Measurements from ENCODE around the gene LHPP.

The LHPP gene

DNA sequence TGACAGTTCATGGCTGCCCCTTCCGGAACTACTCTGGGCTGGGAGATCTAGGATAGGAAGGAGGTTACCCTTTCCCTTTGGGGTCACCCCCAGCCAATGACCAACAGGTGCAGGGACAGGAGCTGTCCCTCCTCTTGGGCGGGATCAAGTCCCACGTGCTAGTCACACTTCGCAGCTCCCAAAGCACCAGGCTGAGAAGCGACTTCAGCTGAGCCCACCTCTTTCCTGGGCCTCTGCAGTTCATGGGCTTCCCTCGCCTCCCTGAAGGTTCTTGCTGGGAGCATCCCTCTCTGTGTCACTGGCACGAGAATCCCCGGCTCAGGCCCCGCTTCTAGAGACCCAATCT lies 167.0 kb downstream of the LHPP start:
- Mint-ChIP-seq H3K9me3 (no peaks in the 10 kb centered on the region), H3K27me3 (no peaks in the 10 kb centered on the region), H3K36me3 (ENCODE audit: insufficient read depth) (peaks cover 23% of the 10 kb centered on the region), H3K27ac (peak overlapping the region in 1 of 2 donors; percentile 97), H3K4me3 (no peak overlapping the region), H3K4me1 (ENCODE audit: low read depth in 2 of 2) (peaks cover 59 to 82% of the 10 kb centered on the region in 2 donors)
- DNase-seq (no peak), ATAC-seq (replicated peaks) (no peak)

DNA sequence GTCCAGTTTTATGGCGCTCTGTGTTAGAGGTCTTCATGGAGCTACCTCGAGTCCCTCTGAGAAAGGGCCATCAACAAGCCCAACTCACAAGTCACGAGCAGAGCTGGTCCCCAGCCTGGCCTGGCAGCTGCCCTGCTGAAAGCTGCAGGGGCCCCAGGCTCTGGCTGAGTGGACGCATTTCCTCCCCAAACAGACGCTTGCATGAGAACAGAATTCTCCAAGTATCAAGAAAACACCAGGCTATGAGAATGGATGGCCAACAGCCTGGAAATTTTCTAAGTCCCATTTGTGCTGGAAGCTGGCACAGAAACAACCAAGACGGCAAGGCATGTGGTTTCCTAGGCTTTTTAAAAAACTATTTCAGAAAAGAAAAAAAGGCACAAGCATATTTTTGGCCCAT lies 167.8 kb downstream of the LHPP start:
- Mint-ChIP-seq H3K27ac (peak overlapping the region; percentile 94 to 97), H3K4me3 (peak overlapping the region; percentile 28 to 61), H3K27me3 (no peaks in the 10 kb centered on the region), H3K4me1 (ENCODE audit: low read depth in 2 of 2) (peaks cover 62 to 79% of the 10 kb centered on the region in 2 donors), H3K9me3 (no peaks in the 10 kb centered on the region), H3K36me3 (ENCODE audit: insufficient read depth) (peaks cover 17% of the 10 kb centered on the region)
- ATAC-seq (replicated peaks), result no peak
- no peak for DNase-seq

DNA sequence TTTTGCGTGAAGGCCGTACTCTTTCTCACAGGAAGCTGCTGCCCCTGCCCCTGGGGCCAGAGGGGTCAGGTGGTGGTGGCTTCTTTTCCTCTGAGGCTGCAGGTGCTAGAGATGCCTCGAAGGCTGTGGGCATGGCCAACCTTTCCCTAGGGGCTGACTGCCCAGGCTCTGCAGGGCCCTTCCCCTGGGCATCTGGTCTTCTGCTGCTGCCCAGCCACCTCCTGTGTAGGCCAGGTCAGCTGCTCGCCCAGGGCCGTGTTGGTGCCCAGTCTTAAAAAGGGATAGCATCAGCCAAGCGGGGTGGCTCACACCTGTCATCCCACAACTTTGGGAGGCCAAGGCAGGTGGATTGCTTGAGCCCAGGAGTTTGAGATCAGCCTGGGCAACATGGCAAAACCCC lies 168.2 kb downstream of the LHPP start:
- Mint-ChIP-seq H3K27me3 (no peaks in the 10 kb centered on the region), H3K9me3 (no peaks in the 10 kb centered on the region), H3K4me1 (ENCODE audit: low read depth in 2 of 2) (peaks cover 62 to 78% of the 10 kb centered on the region in 2 donors), H3K27ac (peak overlapping the region; percentile 94 to 97), H3K36me3 (ENCODE audit: insufficient read depth) (peaks cover 17% of the 10 kb centered on the region), H3K4me3 (peak overlapping the region in 1 of 2 donors; percentile 28)
- DNase-seq, result no peak
- ATAC-seq (replicated peaks), result no peak

DNA sequence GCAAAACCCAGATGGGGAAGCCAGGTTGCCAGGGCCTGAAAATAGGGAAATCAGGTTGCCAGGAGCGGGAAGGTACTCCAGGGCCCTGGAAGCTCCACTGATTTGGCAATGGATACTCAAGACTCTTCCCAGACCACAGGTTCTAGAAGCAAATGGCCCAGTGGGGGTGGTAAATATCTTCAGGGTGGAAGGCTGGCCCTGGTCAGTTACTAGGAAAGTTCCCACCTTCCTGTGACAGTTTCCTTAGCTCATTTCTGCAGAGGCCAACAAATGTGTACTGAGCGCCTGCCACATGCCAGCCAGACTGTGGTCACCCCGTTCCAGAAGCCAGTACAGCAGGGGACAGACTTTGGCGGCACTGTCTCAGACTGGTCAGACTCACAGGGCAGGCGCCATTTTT lies 168.9 kb downstream of the LHPP start:
- Mint-ChIP-seq H3K36me3 (ENCODE audit: insufficient read depth) (peaks cover 14% of the 10 kb centered on the region), H3K9me3 (no peaks in the 10 kb centered on the region), H3K27ac (peak overlapping the region; percentile 94 to 97), H3K27me3 (no peaks in the 10 kb centered on the region), H3K4me3 (peak overlapping the region in 1 of 2 donors; percentile 25), H3K4me1 (ENCODE audit: low read depth in 2 of 2) (peaks cover 61 to 73% of the 10 kb centered on the region in 2 donors)
- ATAC-seq (replicated peaks) (no peak), DNase-seq (no peak)

DNA sequence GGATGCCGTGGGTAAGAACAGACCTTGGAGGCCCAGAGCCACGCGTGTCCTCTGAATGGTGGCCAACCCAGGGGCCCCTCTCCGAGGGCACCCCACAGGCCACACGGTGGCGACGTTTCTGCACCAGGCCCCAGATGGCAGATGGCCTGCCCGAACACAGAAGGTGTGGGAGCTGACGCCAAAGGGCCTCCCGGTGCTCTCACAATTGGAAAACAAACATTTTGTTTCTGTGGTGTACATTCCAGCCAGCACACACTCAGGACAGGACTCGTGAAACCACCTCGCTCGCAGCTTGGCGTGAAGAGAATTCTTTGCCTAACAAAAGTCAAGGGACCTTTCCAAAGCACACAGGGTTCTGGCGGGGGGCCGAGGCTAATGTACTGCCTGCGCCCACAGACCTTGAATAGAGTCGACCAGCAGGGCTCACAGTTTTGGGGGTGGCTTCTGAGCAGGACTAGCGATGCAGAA lies 170.5 kb downstream of the LHPP start:
- Mint-ChIP-seq H3K36me3 (ENCODE audit: insufficient read depth) (peaks cover 17% of the 10 kb centered on the region), H3K4me3 (peak overlapping the region; percentile 41 to 45), H3K27ac (peak overlapping the region; percentile 94 to 97), H3K9me3 (no peaks in the 10 kb centered on the region), H3K27me3 (no peaks in the 10 kb centered on the region), H3K4me1 (ENCODE audit: low read depth in 2 of 2) (peaks cover 68 to 69% of the 10 kb centered on the region in 2 donors)
- peak; percentile 41 for ATAC-seq (replicated peaks)
- peak in 2 of 3 experiments; percentile 37 to 40 for DNase-seq

DNA sequence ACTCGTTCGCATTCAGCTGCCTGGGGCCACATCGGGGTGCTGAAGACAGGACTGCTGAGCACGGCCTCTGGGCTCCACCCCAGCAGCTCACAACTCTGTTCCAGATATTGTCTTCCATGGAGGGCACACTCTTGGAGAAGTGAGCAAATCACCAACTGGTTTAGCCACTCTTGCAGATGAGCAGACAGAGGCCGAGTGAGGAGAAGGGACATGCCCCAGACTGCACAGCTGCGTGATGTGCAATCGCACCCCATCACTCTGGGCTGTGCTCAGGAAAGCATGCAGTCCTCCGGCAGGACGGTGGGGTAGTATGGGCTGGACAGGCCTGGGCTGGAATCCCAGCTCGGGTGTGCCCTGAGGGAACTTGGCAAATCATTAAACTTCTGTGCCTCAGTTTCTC lies 170.9 kb downstream of the LHPP start:
- Mint-ChIP-seq H3K4me3 (peak overlapping the region in 1 of 2 donors; percentile 41), H3K36me3 (ENCODE audit: insufficient read depth) (peaks cover 18% of the 10 kb centered on the region), H3K27ac (peak overlapping the region; percentile 94 to 97), H3K27me3 (no peaks in the 10 kb centered on the region), H3K4me1 (ENCODE audit: low read depth in 2 of 2) (peaks cover 68 to 69% of the 10 kb centered on the region in 2 donors), H3K9me3 (no peaks in the 10 kb centered on the region)
- DNase-seq (no peak), ATAC-seq (replicated peaks) (no peak)

- ATAC-seq (replicated peaks) (peak; percentile 48), DNase-seq (peak; percentile 33 to 44 (median 37))
- Mint-ChIP-seq H3K27me3 (no peaks in the 10 kb centered on the region), H3K4me3 (peak overlapping the region; percentile 62 to 68), H3K36me3 (ENCODE audit: insufficient read depth) (peaks cover 19% of the 10 kb centered on the region), H3K4me1 (ENCODE audit: low read depth in 2 of 2) (peaks cover 67 to 68% of the 10 kb centered on the region in 2 donors), H3K27ac (peak overlapping the region; percentile 99 to 100), H3K9me3 (no peaks in the 10 kb centered on the region)
These were observed 174.8 kb downstream of the LHPP start for GRCh38 chr10:124636271-124636995.

GRCh38 chr10:124637091-124637700 lies 175.6 kb downstream of the LHPP start:
- peaks cover 27% of the 10 kb centered on the region for H3K36me3 Mint-ChIP-seq (ENCODE audit: insufficient read depth)
- peak overlapping the region; percentile 99 to 100 for H3K27ac Mint-ChIP-seq
- H3K27me3 Mint-ChIP-seq, result no peaks in the 10 kb centered on the region
- ATAC-seq (replicated peaks) (no peak), DNase-seq (no peak)
- H3K9me3 Mint-ChIP-seq, result no peaks in the 10 kb centered on the region
- H3K4me1 Mint-ChIP-seq (ENCODE audit: low read depth in 2 of 2), result peaks cover 67 to 70% of the 10 kb centered on the region in 2 donors
- H3K4me3 Mint-ChIP-seq, result peak overlapping the region; percentile 62 to 68

DNA sequence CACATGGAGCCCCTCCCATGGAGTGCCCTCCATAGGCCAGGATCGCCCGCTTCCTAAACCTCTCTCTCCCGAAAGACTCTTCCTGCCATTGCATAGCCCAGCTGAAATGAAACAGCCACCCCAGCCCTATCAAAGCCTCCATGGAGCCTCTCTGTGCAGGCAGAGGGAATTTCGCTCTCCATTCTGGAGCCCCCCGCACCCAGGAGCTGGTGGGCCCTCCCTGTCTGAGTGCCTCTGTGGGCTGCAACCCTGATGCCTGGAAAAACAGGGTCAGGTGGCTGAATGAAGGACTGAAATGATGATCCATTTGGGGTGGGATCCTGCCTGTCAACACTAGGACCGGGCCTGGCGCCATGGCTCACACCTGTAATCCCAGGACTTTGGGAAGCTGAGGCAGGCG lies 176.1 kb downstream of the LHPP start:
- no peaks in the 10 kb centered on the region for H3K9me3 Mint-ChIP-seq
- peak overlapping the region; percentile 99 to 100 for H3K27ac Mint-ChIP-seq
- H3K4me1 Mint-ChIP-seq (ENCODE audit: low read depth in 2 of 2), result peaks cover 67 to 75% of the 10 kb centered on the region in 2 donors

GRCh38 chr10:124639206-124639605 lies 177.6 kb downstream of the LHPP start:
- Mint-ChIP-seq H3K9me3 (no peaks in the 10 kb centered on the region), H3K27me3 (no peaks in the 10 kb centered on the region), H3K4me3 (no peak overlapping the region), H3K27ac (peak overlapping the region; percentile 99 to 100), H3K36me3 (ENCODE audit: insufficient read depth) (peaks cover 40% of the 10 kb centered on the region), H3K4me1 (ENCODE audit: low read depth in 2 of 2) (peaks cover 71 to 74% of the 10 kb centered on the region in 2 donors)
- DNase-seq (no peak), ATAC-seq (replicated peaks) (no peak)

More for the DNA sequence above, 176.1 kb downstream of the LHPP start:
- Mint-ChIP-seq H3K36me3 (ENCODE audit: insufficient read depth) (peaks cover 30% of the 10 kb centered on the region), H3K27me3 (no peaks in the 10 kb centered on the region), H3K4me3 (peak overlapping the region; percentile 62 to 68)
- no peak for ATAC-seq (replicated peaks)
- DNase-seq, result no peak

- Mint-ChIP-seq H3K27me3 (no peaks in the 10 kb centered on the region), H3K27ac (peak overlapping the region; percentile 99 to 100), H3K4me3 (peak overlapping the region in 1 of 2 donors; percentile 87), H3K4me1 (ENCODE audit: low read depth in 2 of 2) (peaks cover 71 to 76% of the 10 kb centered on the region in 2 donors), H3K9me3 (no peaks in the 10 kb centered on the region), H3K36me3 (ENCODE audit: insufficient read depth) (peaks cover 40% of the 10 kb centered on the region)
- DNase-seq, result no peak
- ATAC-seq (replicated peaks), result no peak
These were observed 178.0 kb downstream of the LHPP start for GRCh38 chr10:124639646-124640045.

- ATAC-seq (replicated peaks) (no peak), DNase-seq (no peak)
- Mint-ChIP-seq H3K9me3 (no peaks in the 10 kb centered on the region), H3K4me1 (ENCODE audit: low read depth in 2 of 2) (peaks cover 72 to 78% of the 10 kb centered on the region in 2 donors), H3K4me3 (peak overlapping the region; percentile 86 to 87), H3K27ac (peak overlapping the region; percentile 99 to 100), H3K36me3 (ENCODE audit: insufficient read depth) (peaks cover 40% of the 10 kb centered on the region), H3K27me3 (no peaks in the 10 kb centered on the region)
These were observed 178.4 kb downstream of the LHPP start for GRCh38 chr10:124640056-124640455.

DNA sequence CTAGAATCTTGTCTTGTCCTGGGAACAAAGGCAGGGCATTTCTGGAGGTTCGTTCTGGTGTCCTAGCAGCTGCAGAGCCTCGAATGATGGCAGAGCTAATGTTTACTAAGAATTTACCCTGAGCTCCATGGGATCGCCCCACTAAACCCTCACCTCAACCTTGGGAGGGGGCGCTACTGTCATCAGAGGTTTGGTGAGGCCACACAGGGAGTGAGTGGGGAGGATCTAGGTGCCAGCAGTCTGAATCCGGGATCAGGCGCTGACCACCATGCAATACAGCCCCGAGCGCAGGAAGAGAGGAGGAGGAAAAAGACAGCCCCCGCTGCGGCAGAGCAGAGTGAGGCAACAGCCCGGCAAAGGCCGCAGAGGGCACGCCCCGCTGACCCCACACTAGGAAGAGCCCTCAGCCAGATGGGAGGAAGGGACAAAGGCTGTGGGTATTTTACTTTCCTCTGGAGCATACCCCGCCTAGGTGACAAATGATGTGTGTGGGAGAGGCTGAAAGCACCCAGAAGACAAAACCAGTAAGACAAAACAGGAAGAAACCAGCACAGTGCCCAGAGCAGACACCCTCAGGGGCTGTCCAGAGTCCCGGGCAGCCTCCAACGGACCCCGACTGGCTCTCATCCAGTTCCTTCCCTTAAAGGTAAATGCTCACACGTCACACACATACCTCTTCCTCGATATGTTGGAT lies 179.1 kb downstream of the LHPP start:
- H3K36me3 Mint-ChIP-seq (ENCODE audit: insufficient read depth), result peaks cover 40% of the 10 kb centered on the region
- H3K4me1 Mint-ChIP-seq (ENCODE audit: low read depth in 2 of 2), result peaks cover 75 to 77% of the 10 kb centered on the region in 2 donors

More for the DNA sequence above, 179.1 kb downstream of the LHPP start:
- ATAC-seq (replicated peaks) (peak; percentile 49), DNase-seq (peak in 1 of 3 experiments; percentile 20)
- Mint-ChIP-seq H3K4me3 (peak overlapping the region; percentile 86 to 87), H3K27ac (peak overlapping the region; percentile 99 to 100), H3K27me3 (no peaks in the 10 kb centered on the region), H3K9me3 (no peaks in the 10 kb centered on the region)

All from effector memory CD8-positive, alpha-beta T cell (primary cell).